Measurements from ENCODE around the gene TRAPPC12. TPM values are rescaled to one million over a fixed set of nuclear protein-coding genes. Genes with fewer than 3 reads are reported as not detected.
A peak's percentile ranks its signal among the peaks of the same experiment; 100 is the strongest.
"Not testable (repeated sequence)": the region's sequence is repeated elsewhere in the genome, so short reads cannot be mapped to it uniquely, and the experiment has no call there.

TRAPPC12 gene
- total RNA-seq, 1 experiment from 2014 or later, result 86.0 TPM

- Mint-ChIP-seq H3K27me3 (ENCODE audit: low read depth) (no peaks in the 10 kb centered on the region), H3K36me3 (ENCODE audit: insufficient read depth in 1 of 3, low read depth in 3 of 3) (peaks cover 11 to 58% (median 29%) of the 10 kb centered on the region in 3 experiments; a peak in 6 of 7 replicates), H3K4me1 (0 out of 4 replicates have a peak, but pooled peaks cover 0 to 2% of the 10 kb centered on the region in 2 experiments), H3K9me3 (no peaks in the 10 kb centered on the region), H3K4me3 (no peak overlapping the region), H3K27ac (no peak overlapping the region)
- H3K9me3 ChIP-seq (ENCODE audit: control insufficient read depth, low read depth, low read length), result no peaks in the 10 kb centered on the region
- H4K8ac ChIP-seq (replicated peaks; ENCODE audit: insufficient read length, low read depth, low read length), result no peak overlapping the region
- DNase-seq, result no peak
- H3K4me1 ChIP-seq (ENCODE audit: insufficient read depth, low read length), result no peaks in the 10 kb centered on the region
- no peak overlapping the region for H3K14ac ChIP-seq (ENCODE audit: insufficient read depth, low read length)
- no peak overlapping the region for H2BK20ac ChIP-seq (ENCODE audit: low read depth, low read length, poor library complexity, severe bottlenecking)
- H3K27ac ChIP-seq (ENCODE audit: insufficient read length, low read depth, low read length), result no peak overlapping the region
- H2BK120ac ChIP-seq (ENCODE audit: low read depth, low read length, poor library complexity, severe bottlenecking), result no peak overlapping the region
- no peaks in the 10 kb centered on the region for H3K27me3 ChIP-seq (ENCODE audit: insufficient read depth, low read length)
- H3K18ac ChIP-seq (ENCODE audit: insufficient read length, low read depth, low read length), result no peak overlapping the region
- no peak overlapping the region for H3K9ac ChIP-seq (ENCODE audit: extremely low read depth, insufficient read length, low read length)
- no peak overlapping the region for H2BK5ac ChIP-seq (ENCODE audit: insufficient read length, low read length)
- no peak overlapping the region for H2BK12ac ChIP-seq (ENCODE audit: insufficient read length, low read depth, low read length)
- H3K4ac ChIP-seq (ENCODE audit: low read depth, low read length), result no peak overlapping the region
- no peaks in the 10 kb centered on the region for H3K79me1 ChIP-seq (ENCODE audit: insufficient read depth, low read depth, low read length, poor library complexity, severe bottlenecking)
- no peaks in the 10 kb centered on the region for H4K20me1 ChIP-seq (ENCODE audit: control insufficient read depth, insufficient read depth, insufficient read length)
- no peak overlapping the region for H4K5ac ChIP-seq (ENCODE audit: insufficient read length, low read depth, low read length)
- no peak overlapping the region for H2BK15ac ChIP-seq (ENCODE audit: low read depth, low read length)
- H3K23ac ChIP-seq (ENCODE audit: insufficient read length, low read depth, low read length), result no peak overlapping the region
- no peaks in the 10 kb centered on the region for H3K79me2 ChIP-seq (ENCODE audit: insufficient read depth, low read length)
- H4K91ac ChIP-seq (ENCODE audit: insufficient read length, low read depth, low read length), result no peak overlapping the region
- WGBS (ENCODE audit: extremely low coverage, insufficient read length, low lambda C conversion rate), result no CpG with 5 or more reads among the region's 10 CpGs
- H3K23me2 ChIP-seq (ENCODE audit: insufficient read length, low read depth, low read length, poor library complexity, severe bottlenecking), result no peaks in the 10 kb centered on the region
- no peak overlapping the region for H3K56ac ChIP-seq (ENCODE audit: insufficient read length, low read depth, low read length)
- no peak for TF ChIP-seq CTCF (conservative IDR thresholded peaks at IDR 0.05)
- no peak overlapping the region for H3K4me2 ChIP-seq (ENCODE audit: insufficient read depth, insufficient read length, low read length)
- H2AFZ ChIP-seq (ENCODE audit: low read length), result no peak overlapping the region
- H2AK5ac ChIP-seq (ENCODE audit: insufficient read length, low read length), result no peak overlapping the region
- H3T11ph ChIP-seq (ENCODE audit: low read length), result no peak overlapping the region
Measured at GRCh38 chr2:3446381-3446780, 66.9 kb downstream of the TRAPPC12 start.

- not testable (repeated sequence) for H3K23ac ChIP-seq (ENCODE audit: insufficient read length, low read depth, low read length); H3T11ph ChIP-seq (ENCODE audit: low read length); H3K4ac ChIP-seq (ENCODE audit: low read depth, low read length); H3K4me1 Mint-ChIP-seq; H3K27ac ChIP-seq (ENCODE audit: insufficient read length, low read depth, low read length); H4K20me1 ChIP-seq (ENCODE audit: control insufficient read depth, insufficient read depth, insufficient read length); H2BK20ac ChIP-seq (ENCODE audit: low read depth, low read length, poor library complexity, severe bottlenecking); H3K18ac ChIP-seq (ENCODE audit: insufficient read length, low read depth, low read length); H2BK5ac ChIP-seq (ENCODE audit: insufficient read length, low read length); H3K14ac ChIP-seq (ENCODE audit: insufficient read depth, low read length); H3K27me3 ChIP-seq (ENCODE audit: insufficient read depth, low read length); H3K4me3 Mint-ChIP-seq; H3K79me1 ChIP-seq (ENCODE audit: insufficient read depth, low read depth, low read length, poor library complexity, severe bottlenecking); H2BK15ac ChIP-seq (ENCODE audit: low read depth, low read length); H2BK120ac ChIP-seq (ENCODE audit: low read depth, low read length, poor library complexity, severe bottlenecking); H3K4me2 ChIP-seq (ENCODE audit: insufficient read depth, insufficient read length, low read length); H3K4me1 ChIP-seq (ENCODE audit: insufficient read depth, low read length); H4K91ac ChIP-seq (ENCODE audit: insufficient read length, low read depth, low read length); H2AK5ac ChIP-seq (ENCODE audit: insufficient read length, low read length); H4K5ac ChIP-seq (ENCODE audit: insufficient read length, low read depth, low read length); H3K23me2 ChIP-seq (ENCODE audit: insufficient read length, low read depth, low read length, poor library complexity, severe bottlenecking); H3K79me2 ChIP-seq (ENCODE audit: insufficient read depth, low read length); H3K9ac ChIP-seq (ENCODE audit: extremely low read depth, insufficient read length, low read length); DNase-seq; H2BK12ac ChIP-seq (ENCODE audit: insufficient read length, low read depth, low read length); H3K9me3 ChIP-seq (ENCODE audit: control insufficient read depth, low read depth, low read length); H4K8ac ChIP-seq (replicated peaks; ENCODE audit: insufficient read length, low read depth, low read length); H3K56ac ChIP-seq (ENCODE audit: insufficient read length, low read depth, low read length); H3K27me3 Mint-ChIP-seq (ENCODE audit: low read depth); H3K9me3 Mint-ChIP-seq; H2AFZ ChIP-seq (ENCODE audit: low read length)
- no CpG with 5 or more reads among the region's 6 CpGs for WGBS (ENCODE audit: extremely low coverage, insufficient read length, low lambda C conversion rate)
- peaks cover 11 to 58% (median 29%) of the 10 kb centered on the region in 3 experiments; a peak in 6 of 7 replicates for H3K36me3 Mint-ChIP-seq (ENCODE audit: insufficient read depth in 1 of 3, low read depth in 3 of 3)
- H3K27ac Mint-ChIP-seq, result peak overlapping the region in 1 of 3 experiments; percentile 78; a peak in 1 of 7 replicates
Measured at GRCh38 chr2:3447186-3447585, 67.7 kb downstream of the TRAPPC12 start.

All from H9 (cell line).